NCI-H1105 (cell line): Measurements from ENCODE around the gene DTYMK.
"Not testable (repeated sequence)": the region's sequence is repeated elsewhere in the genome, so short reads cannot be mapped to it uniquely, and the experiment has no call there.

Experiments used
- DNase-seq: peaks from one replicate; lab custom pipeline; 2025; lab: John Stamatoyannopoulos, UW

DTYMK gene, protein sequence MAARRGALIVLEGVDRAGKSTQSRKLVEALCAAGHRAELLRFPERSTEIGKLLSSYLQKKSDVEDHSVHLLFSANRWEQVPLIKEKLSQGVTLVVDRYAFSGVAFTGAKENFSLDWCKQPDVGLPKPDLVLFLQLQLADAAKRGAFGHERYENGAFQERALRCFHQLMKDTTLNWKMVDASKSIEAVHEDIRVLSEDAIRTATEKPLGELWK

DNA sequence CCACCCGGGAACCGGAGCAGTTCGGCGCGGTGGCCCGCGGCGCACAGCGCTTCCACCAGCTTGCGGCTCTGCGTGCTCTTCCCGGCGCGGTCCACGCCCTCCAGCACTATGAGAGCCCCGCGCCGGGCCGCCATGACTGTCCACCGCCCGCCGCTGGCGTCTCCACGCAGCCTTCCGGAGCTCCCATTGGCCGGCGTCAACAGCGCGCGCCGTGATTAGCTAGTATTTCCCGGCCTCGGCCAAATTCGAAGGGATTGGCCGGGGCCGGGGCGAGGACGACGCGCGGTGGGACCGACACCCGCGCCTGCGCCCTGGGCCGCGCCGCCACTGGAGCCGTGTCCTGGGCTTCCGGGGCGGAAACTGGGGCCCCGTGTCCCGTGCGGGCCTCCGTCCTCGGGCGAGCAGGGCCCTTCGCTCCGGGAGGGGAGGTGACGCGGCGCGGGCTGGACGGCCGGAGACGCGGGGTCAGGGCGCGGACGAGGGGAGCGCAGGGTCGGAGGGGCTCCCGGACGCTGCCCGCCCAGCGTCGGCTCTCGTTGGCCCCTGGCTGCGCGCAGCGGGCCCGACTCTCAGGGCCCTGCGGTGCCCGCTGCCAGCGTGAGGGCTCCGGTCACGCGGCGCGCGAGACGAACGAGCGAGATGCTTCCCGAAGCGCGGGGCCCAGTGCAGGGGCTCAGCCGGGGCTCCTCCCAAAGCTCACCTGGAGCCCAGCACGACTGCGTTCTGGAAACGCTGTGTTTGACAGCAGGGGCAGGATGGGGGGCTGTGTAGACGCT lies at the start of gene DTYMK:
DTYMK (minus strand) TSS at position 166 of the 776 bp plus-strand sequence; CDS start at position 134, 32 bp downstream.
- DNase-seq: peak; percentile 91

DNA sequence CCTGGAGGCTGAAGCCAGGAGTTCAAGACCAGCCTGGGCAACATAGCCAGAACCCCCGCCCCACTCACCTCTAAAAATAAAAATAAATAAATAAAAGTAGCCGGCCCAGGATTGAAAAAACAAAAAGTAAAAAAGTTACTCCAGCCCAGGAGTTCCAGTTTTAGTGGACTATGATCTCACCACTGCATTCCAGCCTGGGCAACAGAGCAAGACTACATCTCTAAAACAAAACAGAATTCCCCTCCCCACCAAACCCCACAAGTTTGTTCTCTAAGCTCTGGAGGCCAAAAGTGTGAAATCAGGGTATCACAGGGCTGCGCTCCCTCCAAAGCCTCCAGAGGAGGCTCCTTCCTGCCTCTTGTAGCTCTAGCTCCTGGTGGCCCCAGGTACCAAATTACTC lies 49.5 kb upstream of the DTYMK start:
- DNase-seq: no peak

DNA sequence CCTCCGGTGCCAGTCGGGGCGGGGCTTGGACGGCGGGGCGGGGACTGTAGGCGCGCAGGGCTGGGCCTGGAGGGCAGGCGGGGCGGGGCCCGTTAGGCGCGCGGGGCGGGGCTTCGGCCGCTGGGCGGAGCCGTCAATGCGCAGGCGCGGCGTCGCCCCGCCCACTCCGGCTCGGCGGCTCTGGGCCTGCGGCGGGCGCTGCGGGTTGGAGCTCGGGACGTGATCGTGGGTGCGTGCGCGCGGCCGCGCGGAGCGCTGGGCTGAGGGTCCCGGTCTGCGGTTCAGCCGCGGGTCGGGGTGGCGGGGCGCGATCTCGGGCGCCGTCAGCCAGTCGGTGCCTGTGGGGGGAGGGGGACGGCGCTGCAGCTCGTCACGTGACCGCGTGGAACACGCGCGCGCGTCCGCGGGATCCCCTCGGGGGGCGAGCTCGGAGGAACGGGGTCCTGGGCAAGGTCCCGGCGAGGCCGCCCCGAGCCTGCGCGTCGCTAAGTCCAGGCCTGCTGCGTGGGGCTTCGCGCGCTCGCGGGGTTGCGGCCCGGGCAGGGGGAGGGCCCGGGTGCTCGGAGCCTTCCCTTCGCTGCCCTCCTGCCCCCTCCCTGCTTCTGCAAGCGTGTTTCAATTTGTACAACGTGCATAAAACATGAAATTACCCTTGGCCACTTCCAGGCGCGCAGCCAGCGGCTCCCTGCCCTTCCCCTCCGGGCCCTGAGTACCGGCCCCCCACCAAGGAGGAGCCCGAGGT lies 48.0 kb upstream of the DTYMK start, which contains the start of gene D2HGDH:
D2HGDH (plus strand) TSS at position 164 of the 742 bp plus-strand sequence. CDS start 595 bp downstream, outside the sequence.
- peak; percentile 78 for DNase-seq

DNA sequence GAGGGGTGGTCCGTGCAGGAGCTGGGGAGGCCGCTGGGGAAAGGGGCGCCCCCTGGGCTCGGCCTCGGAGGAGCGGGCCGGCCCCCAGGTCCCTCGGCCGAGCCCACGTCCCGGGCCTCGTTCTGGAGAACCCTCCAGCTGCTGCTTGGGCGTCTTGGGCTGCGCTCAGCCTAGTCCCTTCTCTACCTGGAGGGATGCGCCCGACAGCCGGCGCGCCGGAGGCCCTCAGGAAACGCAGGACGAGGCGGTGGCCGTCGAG lies 47.5 kb upstream of the DTYMK start:
- DNase-seq: no peak

DNA sequence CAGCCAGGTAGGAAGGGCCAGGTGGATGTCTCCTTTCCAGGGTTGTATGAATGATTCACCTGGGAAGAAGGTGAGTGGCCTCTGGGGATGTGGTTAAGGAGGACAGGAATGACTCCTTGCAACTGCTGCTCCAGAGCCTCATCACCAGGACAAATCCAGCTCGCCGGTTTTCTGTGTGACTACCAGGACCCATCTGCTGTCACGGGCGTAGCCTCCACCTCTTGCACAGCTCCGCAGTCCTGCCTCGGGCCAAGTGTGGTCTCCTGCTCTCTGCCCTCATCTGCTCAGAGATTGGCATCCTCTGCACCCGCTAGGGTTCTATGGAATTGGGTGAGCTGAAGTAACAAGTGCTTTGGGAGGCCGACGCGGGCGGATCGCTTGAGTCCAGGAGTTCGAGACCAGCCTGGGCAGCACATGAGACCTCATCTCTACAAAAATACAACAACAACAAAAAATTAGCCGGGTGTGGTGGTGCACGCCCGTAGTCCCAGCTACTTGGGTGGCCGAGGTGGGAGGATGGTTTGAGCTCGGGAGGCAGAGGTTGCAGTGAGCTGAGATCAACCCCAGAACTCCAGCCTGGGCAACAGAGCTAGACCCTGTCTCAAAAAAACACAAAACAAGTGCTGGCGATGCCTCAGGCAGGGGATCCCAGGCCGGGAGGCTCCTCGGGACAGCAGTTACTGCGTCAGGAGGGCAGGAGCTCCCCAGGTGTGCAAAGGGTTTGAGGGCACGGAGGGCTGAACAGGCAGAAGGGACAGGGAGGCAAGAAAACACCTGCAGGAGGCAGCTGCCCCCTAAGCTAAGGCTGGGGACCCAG lies 47.0 kb upstream of the DTYMK start:
- peak; percentile 10 for DNase-seq

DNA sequence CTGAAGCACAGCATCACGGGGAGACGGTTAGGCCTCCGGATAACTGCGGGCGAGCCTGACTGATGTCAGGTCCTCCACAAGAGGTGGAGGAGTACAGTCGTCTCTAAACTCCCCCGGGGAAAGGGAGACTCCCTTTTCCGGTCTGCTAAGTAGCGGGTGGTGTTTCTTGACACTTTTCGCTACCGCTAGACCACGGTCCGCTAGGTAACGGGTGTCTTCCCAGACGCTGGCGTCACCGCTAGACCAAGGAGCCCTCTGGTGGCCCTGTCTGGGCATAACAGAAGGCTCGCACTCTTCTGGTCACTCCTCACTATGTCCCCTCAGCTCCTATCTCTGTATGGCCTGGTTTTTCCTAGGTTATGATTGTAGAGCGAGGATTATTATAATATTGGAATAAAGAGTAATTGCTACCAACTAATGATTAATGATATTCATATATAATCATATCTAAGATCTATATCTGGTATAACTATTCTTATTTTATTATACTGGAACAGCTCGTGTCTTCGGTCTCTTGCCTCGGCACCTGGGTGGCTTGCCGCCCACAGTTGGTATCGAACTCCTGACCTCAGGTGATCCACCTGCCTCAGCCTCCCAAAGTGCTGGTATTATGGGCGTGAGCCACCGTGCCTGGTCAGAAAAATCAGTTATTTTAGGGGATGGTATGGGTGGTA lies 46.0 kb upstream of the DTYMK start:
- DNase-seq: not testable (repeated sequence)

DNA sequence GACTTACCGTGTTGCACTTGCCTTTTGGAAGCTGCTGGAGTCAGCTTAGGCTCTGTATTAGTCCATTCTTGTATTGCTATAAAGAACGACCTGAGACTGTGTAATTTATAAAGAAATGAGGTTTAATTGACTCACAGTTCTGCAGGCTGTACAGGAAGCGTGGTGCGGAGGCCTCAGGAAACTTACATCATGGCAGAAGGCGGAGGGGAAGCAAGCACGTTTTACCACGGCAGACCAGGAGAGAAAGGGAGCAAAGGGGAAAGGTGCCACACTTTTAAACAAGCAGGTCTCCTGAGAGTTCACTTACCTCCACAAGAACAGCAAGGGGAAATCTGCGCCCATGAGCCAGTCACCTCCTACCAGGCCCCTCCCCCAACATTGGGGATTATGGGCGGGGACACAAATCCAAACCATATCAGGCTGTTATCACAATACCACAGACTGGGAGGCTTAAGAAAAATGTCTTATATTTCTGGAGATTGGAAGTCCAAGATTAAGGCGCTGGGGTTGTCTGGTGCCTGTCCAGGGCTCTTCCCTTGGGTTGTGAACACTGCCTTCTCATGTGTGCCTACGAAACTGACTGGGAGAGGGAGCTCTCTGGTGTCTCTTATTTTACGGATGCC lies 44.2 kb upstream of the DTYMK start:
- no peak for DNase-seq

DNA sequence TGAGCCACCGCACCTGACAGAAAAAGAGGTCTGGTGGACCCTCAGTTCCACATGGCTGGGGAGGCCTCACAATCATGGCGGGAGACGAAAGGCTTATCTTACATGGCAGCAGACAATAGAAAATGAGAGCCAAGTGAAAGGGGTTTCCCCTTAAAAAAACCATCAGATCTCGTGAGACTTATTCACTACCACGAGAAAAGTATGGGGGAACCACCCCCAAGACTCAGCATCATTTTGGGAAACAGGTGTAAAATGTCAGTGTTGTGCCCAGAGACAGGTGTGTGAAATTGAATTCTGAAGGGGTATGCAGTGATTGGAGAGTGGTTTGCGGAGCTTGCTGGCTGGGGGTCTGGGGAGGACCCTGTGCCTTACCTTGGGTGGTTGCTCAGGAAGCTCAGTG lies 43.3 kb upstream of the DTYMK start:
- no peak for DNase-seq

DNA sequence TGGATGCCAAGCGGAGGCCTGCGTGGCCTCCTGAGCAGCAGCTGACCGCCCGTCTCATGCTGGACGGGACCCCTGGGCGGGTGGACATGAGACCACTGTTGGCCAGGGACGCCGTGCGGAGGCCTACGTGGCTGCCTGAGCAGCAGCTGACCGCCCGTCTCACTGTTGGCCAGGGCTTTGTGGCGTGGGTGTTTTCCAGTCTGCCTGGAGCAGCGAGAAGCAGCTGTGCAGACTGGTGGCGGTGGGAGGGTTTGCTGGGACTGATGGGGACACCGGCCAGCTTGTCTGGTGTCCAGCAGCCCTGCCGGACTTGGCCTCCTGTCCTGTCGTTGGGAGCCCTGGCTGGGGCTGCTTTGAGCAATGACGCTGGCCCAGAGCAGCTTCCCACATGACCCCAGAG lies 42.0 kb upstream of the DTYMK start:
- DNase-seq: no peak

DNA sequence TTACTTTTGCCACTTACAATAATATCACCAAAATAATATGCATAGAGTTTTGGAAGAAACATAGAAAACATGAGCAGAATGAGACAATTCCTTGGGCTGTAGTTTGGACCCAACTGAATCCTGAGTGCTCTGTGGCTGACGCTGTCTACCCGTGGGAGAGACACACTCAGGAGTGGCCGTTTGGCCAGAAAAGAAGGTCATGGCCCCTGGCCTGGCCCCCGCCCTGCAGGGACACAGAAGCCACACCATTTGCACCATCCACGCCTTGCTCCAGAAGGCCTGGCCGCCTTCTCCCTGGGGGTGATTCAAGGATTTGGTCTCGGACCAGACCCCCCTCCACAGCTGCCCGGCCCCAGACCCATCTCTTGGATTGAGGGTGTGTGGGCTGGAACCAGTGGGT lies 41.4 kb upstream of the DTYMK start:
- DNase-seq: no peak

DNA sequence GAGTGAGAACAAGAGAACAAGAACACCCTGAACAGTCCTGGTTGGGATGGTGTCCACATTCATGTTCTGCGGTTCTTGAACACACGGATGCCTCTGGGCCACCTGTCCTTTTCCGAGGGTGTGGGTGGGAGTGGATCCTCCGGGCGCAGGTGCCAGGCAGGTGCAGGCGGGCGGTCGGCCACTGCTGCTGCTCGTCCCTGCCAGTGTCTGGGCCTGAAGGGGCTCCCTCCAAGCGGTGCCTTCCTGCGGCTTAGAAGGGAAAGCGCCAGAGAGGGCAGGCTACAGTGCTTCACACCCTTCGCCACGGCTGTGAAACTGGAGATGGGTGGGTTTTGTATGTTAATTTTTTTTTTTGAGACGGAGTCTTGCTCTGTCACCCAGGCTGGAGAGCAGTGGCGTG lies 39.8 kb upstream of the DTYMK start:
- DNase-seq: peak; percentile 24

DNA sequence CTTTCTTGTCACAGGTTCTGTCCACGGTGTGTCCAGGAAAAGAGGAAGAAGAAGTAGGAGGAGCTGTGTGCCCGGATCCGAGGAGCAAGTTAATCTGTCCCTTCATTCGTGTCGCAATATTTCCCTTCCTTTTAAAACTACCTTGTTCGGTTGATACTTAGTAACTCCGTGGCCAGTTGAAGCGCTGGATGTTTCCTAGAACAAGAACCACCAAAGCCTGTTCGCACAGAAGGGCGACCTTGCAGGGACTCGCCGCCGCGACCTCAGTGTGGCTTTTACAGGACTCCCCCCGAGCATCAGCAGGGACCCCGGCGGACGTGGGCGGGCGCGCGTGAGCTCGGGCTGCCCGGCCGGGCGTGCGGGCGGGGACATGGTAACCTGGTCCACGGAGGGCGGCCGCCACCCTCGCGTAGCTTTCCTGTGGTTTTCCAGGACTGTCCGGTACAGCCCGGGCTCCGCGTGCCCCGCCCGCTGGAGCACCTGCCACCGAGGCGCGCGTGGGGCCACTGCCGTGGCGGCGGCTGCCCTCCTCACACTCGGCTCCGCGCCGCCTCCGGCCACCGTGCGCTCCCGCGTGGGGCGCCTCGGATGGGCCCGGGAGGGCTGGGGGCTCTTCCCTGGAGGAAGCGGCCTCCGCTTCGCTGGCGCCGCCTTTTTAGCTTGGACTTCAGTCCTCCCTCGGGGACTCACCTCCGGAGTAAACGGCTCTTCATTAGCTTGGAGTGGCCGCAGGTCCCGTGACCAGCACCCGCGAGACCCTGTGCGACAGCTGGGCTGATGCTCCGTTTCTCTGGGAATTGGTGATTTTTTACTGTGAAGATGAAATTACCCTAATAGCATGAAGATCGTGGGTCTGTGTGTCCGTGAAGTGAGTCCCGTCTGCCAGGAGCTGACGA lies 38.6 kb upstream of the DTYMK start:
- peak; percentile 0 for DNase-seq

DNA sequence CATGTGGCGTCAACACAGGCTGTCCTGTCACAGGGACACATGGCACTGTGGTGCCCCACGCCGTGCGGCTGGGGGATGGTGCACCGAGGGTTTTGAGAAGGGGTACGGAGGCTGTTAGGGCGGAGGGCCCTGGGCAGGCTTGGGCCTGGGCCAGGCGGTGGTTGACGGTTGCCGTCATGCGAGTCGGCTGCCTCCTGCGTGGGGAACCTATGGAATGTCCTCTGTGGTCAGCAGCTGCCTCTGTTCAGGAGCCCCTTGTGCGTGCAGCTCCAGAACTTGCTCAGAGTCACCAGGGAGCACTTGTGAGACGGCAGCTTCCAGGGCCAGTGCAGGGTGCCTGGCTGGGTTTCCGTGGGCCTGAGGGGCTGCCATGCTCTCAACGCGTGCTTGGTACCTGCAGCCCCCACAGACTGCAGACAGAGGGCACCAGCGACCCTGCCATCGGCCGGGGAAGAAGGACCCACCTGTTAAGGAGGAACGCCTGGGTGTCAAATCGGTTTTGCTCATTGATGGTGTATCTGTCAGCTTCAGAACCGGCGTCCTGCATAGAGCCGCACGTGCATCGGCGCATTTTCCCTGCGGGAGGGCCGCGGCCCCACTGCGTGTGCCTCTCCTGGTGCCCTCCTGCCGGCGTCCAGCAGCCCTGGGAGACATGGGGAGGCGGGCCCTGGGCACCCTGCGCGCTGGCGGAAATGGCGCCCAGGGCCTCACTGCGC lies 37.8 kb upstream of the DTYMK start:
- DNase-seq: peak; percentile 13

DNA sequence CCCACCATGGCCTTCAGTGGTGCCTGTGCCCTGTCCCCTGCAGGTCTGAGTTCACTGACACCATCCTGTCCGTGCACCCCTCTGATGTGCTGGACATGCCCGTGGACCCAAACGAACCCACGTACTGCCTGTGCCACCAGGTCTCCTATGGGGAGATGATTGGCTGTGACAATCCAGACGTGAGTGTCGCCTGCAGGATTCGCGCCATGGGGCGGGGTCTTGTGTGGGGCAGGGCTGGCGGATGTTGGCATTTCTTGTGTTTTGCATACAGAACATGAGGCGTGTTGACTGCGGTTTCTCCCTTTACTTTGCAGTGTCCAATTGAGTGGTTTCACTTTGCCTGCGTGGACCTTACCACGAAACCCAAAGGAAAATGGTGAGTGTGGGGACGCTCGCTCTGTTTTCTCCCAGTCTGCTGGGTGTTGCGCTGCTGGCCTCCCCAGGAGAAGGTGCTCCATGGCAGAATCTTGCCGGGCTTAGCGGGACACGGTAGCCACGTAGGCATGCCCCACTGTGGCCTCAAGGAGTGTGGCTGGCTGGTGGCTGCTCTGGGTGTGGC lies 36.4 kb upstream of the DTYMK start:
- DNase-seq: no peak

DNA sequence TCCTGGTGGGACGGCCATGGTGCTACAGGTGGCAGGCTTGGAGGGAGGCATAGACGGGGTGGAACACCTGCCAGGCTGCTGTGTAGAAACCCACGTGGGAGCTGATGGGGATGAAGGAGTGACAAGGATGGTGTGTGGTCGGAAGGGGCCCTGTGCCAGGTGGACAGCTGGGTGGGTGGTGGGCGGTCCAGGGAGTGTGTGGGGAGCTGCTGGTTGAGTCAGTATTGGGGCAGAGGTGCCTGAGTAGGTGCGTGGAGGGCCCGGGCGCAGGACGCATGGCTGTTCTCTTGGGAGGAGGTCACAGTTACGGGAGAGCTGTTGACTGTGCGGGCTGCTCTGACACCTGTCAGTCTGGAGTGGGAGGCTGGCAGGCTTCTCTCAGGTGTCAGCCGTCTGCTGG lies 35.2 kb upstream of the DTYMK start:
- no peak for DNase-seq

DNA sequence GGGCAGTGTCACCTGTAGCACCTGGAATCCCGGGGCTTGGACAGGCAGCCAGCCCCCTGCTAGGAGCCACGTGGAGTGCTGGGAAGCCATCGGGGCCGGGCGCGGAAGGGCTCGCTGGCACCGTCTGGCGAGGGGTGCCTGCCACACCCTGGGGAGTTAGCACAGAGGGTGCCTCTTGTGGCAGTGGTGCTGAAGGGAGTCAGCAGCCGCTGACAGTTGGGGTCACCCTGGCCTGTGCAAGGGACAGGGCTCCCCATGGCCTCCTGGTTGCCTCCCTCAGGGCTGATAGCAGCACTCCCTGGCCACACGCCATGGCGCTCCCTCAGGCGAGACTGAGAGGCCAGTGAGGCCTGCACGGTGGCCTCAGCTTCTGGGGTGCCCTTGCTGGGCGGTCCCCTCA lies 33.9 kb upstream of the DTYMK start:
- DNase-seq: no peak

DNA sequence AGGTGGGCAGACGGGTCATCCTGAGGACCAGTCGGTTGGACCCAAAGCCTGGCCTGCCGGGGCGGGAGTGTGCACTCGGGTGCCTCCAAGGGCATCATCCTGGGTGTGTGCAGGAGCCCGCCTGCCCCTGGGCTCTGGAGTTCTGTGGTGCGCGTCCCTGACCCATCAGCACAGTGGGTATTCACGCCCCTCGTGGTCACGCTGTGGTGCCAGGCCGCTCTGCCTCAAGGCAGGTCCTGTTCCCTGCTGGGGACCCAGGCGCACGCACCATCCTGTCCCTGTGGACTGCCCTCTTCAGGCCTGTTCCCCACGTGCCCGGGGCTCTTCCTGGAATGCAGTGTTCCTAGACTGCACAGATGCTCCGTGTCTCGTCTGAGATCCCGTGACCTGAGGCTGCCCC lies 33.5 kb upstream of the DTYMK start:
- DNase-seq: no peak

DNA sequence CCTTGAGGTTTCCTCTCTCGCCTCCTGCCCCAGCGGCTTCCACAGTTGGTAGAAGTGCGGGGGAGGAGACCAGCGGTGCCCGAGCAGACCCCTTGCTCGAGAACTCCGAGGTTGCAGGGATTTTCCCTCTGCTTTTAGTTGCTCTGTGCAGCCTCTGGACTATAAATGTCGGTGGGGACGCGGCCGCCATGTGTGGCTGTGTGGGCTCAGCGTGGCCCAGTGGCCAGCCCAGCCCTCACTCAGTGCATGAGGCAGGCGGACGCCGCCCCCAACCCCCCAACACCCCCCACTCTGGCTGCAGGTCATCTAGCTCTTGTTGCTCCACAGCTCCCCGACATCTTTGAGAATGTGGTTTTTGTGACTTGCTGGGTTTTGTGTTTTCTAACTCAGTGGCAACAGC lies 32.5 kb upstream of the DTYMK start:
- DNase-seq: no peak

DNA sequence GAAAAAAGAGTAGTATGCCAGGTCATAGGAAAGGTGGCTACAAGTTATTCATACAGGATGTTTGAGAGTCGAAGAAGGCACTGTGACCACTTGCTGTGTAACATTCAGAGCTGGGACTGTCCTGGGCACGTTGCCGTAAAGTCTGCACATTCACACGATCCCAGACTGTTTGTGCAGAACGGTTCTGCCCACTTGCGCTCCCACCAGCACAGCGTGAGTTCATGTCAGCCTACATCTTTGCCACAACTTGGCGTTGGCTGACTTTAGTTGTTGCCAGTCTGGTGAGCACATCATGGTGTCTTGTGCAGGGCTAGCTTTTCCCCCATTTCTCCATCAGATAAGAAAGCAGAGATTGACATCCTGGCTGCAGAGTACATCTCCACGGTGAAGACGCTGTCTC lies 22.3 kb upstream of the DTYMK start:
- no peak for DNase-seq
